Effector memory CD4-positive, alpha-beta T cell (primary cell): Measurements from ENCODE around the gene ERC2.

Source experiments
- DNase-seq, 3 donors: peaks; one replicate each; pipeline ENCODE4 v3.0.0-alpha.2; 2020
- H3K27ac ChIP-seq: 2 replicates; pipeline ENCODE4 v1.7.0; 2013; ENCODE audit warnings: mild to moderate bottlenecking, low read length, moderate library complexity; ENCODE audit not compliant: insufficient read depth, poor library complexity, severe bottlenecking
- H3K27me3 ChIP-seq: replicated peaks from 2 replicates; pipeline ENCODE4 v1.7.0; 2013; ENCODE audit warnings: mild to moderate bottlenecking, low read length; ENCODE audit not compliant: insufficient read depth, control insufficient read depth, poor library complexity, severe bottlenecking
- H3K36me3 ChIP-seq: 2 replicates; pipeline ENCODE4 v1.7.0; 2013; ENCODE audit warnings: mild to moderate bottlenecking, low read length, moderate library complexity; ENCODE audit not compliant: control insufficient read depth, insufficient read depth
- H3K4me1 ChIP-seq: 2 replicates; pipeline ENCODE4 v1.7.0; 2013; ENCODE audit warnings: low read length, mild to moderate bottlenecking; ENCODE audit not compliant: control insufficient read depth, insufficient read depth, poor library complexity, severe bottlenecking
- H3K4me3 ChIP-seq: 2 replicates; pipeline ENCODE4 v1.7.0; 2013; ENCODE audit warnings: low read length, low read depth, mild to moderate bottlenecking; ENCODE audit not compliant: insufficient read depth, poor library complexity, severe bottlenecking
- H3K9me3 ChIP-seq: 2 replicates; pipeline ENCODE4 v1.7.0; 2013; ENCODE audit warnings: mild to moderate bottlenecking, low read length, moderate library complexity; ENCODE audit not compliant: control insufficient read depth

ERC2 gene

DNA sequence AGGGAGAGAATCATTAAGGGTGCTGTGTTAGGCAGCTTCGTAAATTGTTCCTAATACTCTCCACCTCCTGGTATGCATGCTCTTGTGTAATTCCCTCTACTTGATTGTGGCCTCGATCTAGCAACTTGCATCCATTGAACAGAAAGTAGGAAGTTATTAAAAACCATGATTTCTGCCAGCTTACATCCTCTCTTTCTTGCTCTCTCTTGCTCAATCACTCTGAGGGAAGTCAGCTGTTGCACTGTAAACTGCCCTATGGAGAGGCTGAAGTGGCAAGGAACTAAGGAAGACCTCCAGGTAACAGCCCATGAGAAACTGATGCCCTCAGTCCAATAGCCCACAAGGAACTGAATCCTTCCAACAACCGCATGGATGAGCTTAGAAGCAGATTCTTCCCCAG, 92.6 kb downstream of the ERC2 start:
- H3K4me3 ChIP-seq = no peak overlapping the region
- no peaks in the 10 kb centered on the region for H3K36me3 ChIP-seq

DNA sequence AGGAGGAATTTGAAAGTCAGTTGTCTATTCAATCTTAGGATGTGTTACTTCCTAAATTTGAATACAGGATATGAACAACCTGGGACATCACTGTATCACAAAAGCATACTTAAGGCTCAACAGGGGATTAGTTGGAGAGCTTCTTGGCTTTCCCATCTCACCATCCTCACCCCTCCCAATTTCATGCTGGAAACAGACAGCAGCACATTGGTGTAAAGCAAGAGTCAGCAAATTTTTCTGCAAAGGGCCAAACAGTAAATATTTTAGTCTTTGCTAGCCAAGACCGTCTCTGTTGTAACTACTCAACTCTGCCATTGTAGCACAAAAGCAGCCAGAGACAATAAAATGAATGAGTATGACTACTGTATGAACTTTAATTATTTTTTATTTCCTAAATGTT, 94.9 kb downstream of the ERC2 start:
- Histone ChIP-seq H3K9me3 (no peaks in the 10 kb centered on the region), H3K4me1 (no peaks in the 10 kb centered on the region), H3K4me3 (no peak overlapping the region), H3K27ac (no peak overlapping the region), H3K36me3 (no peaks in the 10 kb centered on the region), H3K27me3 (no peaks in the 10 kb centered on the region)
- DNase-seq = no peak

More for the DNA sequence above, 92.6 kb downstream of the ERC2 start:
- no peaks in the 10 kb centered on the region for H3K27me3 ChIP-seq
- no peaks in the 10 kb centered on the region for H3K4me1 ChIP-seq
- no peak for DNase-seq
- no peak overlapping the region for H3K27ac ChIP-seq
- H3K9me3 ChIP-seq = no peaks in the 10 kb centered on the region

DNA sequence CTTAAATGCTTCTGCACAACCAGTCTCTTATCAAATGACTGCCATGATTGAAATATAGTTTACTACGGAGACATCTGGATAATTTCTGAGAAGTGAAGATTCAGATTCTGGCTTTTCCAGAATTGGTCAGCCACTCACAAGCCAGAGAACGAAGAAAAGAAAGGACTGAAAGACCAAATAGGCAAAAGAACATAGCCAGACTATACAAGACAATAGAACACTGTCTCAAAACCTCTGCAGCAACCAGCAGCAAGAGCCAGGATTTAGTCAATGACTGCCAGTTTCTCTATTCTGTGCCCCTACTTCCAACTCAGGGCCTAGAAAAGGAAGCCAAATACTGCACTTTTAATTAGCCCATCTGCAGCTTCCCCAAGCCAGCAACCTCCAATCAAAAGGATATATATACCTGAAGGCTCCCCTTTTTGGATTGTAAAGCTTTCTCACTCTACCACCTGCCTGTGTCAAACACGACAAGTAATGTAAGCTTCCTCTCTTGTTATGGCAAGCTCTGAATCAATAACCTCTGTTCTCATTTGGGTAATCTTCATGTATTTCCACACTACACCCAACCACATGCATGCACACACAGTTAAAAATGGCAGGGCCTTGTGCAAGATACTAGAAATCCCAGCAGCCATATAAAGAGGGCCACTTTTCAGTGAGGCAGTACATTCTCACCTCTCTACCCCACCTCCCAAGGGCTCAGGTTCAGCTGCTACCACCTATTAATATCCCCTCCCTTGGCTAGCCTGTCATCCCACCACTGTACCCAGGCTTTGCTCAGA, 97.1 kb downstream of the ERC2 start:
- no peaks in the 10 kb centered on the region for H3K27me3 ChIP-seq
- no peaks in the 10 kb centered on the region for H3K9me3 ChIP-seq
- H3K36me3 ChIP-seq = no peaks in the 10 kb centered on the region
- H3K4me1 ChIP-seq = no peaks in the 10 kb centered on the region
- H3K27ac ChIP-seq = no peak overlapping the region
- no peak overlapping the region for H3K4me3 ChIP-seq
- no peak for DNase-seq

DNA sequence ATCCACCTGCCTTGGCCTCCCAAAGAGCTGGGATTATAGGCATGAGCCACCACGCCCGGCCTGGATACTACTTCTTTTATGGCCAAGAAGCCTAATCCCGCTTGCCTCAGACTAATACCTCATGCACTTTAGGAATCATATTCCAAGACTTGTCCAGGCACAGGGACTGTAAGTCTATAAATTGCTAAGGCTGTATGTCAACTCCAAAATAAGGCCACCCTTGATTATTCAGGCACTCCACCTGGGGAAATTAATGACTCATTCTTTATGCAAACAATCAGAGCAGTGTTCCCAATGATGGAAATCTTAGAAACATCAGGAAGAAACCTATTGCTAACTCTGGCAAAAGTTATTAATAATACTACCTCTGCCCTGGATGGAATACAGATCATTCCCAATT, 98.4 kb downstream of the ERC2 start:
- no peak for DNase-seq
- H3K27me3 ChIP-seq = no peaks in the 10 kb centered on the region
- H3K9me3 ChIP-seq = no peaks in the 10 kb centered on the region
- no peak overlapping the region for H3K4me3 ChIP-seq
- H3K36me3 ChIP-seq = no peaks in the 10 kb centered on the region
- H3K4me1 ChIP-seq = no peaks in the 10 kb centered on the region
- no peak overlapping the region for H3K27ac ChIP-seq

DNA sequence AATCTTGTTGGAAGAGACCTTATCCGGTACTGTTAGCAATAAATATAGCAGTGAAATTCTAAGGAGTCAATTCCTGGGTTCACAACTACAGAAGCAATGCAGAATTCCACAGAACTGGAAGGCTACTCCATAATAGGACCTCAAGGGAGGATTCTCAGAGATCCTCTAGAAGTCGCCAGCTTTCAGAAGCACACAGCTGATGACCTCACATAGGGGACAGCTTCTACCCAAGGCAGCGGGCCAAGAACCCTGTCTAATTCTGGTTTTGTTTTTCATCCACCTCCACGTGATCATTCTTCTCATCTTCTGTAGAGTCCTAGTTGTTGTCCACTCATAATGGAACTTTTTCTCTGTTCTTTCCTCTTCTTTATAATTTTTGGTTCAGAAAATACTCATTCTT, 99.4 kb downstream of the ERC2 start:
- no peak for DNase-seq
- Histone ChIP-seq H3K27ac (no peak overlapping the region), H3K36me3 (no peaks in the 10 kb centered on the region), H3K4me3 (no peak overlapping the region), H3K9me3 (no peaks in the 10 kb centered on the region), H3K4me1 (no peaks in the 10 kb centered on the region), H3K27me3 (no peaks in the 10 kb centered on the region)

DNA sequence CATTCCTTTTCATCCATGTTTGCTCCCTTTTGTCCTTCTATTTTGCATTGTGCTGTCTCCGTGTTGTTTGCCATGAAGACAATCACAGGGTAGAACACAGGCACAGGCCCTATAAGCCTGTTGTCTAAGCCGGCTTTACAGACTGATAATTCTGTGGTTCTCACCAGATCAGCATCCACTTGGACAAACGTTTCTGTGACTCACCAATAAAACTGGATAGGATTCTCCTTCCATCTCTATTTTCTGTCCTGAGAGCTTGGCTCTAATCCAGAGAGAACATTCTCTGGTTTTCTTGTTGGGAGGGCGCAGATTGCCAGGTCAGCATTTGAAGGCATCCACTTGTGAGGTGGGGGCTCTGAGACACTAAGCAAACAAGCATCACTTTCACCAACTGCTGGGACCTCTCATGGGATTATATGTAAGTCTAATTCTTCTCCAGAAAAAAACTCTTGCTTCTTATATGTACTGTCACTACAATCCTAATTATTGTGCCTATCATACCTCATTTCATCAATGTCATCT, 101.6 kb downstream of the ERC2 start:
- no peak for DNase-seq

DNA sequence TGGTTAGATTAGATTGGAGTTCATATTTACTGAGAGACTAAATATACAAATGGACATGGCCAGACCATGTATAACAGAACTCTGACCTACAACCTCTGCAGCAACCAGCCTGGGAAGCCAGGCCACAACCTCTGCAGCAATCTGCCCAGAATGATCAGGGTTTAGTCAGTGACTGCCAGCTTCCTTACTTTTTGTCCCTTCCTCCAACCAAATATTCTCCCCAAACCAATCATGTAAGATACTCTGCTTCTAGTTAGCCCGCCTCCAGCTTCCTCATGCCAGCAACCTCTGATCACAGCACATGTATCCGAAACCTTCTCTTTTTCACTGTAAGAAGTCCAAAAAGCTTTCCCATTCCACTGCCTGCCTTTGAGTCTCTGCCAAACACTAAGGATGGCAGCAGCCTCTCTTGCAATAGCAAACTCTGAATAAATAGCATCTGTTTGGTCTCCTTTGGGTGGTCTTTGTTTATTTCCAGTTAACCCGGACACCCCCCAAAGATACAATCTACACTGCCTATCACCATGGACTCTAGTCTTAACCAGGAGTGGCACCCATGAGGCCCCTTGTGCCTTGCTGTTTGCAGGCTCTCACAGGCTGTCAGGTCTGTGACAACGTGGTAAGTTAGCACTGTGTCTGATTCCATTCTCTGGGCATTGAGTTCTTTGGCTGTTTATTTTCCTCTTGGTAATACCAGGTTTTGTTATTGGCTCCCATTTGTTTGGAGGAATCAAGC, 102.2 kb downstream of the ERC2 start:
- Histone ChIP-seq H3K36me3 (no peaks in the 10 kb centered on the region), H3K4me3 (no peak overlapping the region), H3K27me3 (no peaks in the 10 kb centered on the region), H3K4me1 (no peaks in the 10 kb centered on the region), H3K27ac (no peak overlapping the region), H3K9me3 (no peaks in the 10 kb centered on the region)
- DNase-seq = no peak

More for the DNA sequence above, 101.6 kb downstream of the ERC2 start:
- Histone ChIP-seq H3K36me3 (no peaks in the 10 kb centered on the region), H3K4me3 (no peak overlapping the region), H3K27me3 (no peaks in the 10 kb centered on the region), H3K9me3 (no peaks in the 10 kb centered on the region), H3K4me1 (no peaks in the 10 kb centered on the region), H3K27ac (no peak overlapping the region)

DNA sequence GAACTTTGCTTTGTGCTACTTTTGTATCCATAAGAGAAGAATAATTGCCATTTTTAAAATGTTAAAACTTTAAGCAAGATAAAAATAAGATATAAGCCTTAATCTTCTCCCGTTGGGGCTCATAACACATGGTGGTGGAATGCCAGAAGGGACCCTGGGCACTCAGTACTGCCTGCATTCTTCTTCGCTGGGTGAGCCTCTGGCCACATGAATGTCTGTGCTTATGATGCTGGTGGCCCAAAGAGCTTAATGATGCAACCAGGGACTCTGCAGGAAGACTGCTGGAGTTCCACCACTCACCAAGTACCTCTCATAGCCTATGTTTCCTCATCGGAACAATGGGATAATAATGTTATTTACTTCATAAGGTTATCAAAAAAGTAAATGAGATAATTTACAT, 103.6 kb downstream of the ERC2 start:
- Histone ChIP-seq H3K4me1 (no peaks in the 10 kb centered on the region), H3K9me3 (no peaks in the 10 kb centered on the region), H3K4me3 (no peak overlapping the region), H3K36me3 (no peaks in the 10 kb centered on the region), H3K27ac (no peak overlapping the region), H3K27me3 (no peaks in the 10 kb centered on the region)
- no peak for DNase-seq

DNA sequence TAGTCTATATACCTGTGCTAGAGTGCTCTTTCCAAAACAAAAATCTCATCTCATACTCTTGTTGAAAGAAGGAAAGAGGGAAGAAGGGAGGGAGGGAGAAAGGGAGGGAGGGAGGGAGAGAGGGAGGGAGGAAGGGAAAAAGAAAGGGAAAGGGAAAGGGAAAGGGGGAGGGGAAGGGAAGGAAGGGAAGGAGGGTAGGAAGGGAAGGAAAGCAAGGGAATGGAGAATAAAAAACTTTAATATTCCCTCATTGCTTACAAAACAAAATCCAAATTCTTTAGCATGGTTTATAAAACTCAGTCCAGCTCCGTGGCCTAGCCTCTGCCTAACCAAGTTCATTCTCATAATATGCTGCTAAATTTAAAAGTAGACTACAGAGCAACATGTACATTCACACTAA, 104.5 kb downstream of the ERC2 start:
- no peaks in the 10 kb centered on the region for H3K36me3 ChIP-seq
- no peak for DNase-seq
- no peaks in the 10 kb centered on the region for H3K4me1 ChIP-seq
- H3K4me3 ChIP-seq = no peak overlapping the region
- H3K9me3 ChIP-seq = no peaks in the 10 kb centered on the region
- no peaks in the 10 kb centered on the region for H3K27me3 ChIP-seq
- H3K27ac ChIP-seq = no peak overlapping the region

DNA sequence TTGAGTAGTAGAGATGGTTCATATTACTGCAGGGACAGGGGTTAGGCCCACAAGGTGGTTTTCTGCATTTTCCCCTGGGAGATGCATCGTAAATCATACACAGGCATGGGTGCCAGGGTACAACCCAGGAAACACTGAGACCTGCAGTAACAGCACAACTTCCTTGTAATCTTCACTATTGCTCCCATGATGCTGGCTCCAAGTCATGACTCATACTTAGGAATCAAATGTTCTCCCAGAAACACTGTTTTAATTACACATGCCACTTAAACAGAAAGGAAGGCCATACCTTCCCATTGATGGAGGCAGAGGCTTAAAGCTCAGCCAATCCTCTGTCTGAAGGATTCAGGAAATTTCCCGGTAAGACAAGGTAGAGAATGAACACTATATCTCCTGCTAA, 106.5 kb downstream of the ERC2 start:
- Histone ChIP-seq H3K27me3 (no peaks in the 10 kb centered on the region), H3K27ac (no peak overlapping the region), H3K9me3 (no peaks in the 10 kb centered on the region), H3K4me3 (no peak overlapping the region), H3K36me3 (no peaks in the 10 kb centered on the region), H3K4me1 (no peaks in the 10 kb centered on the region)
- no peak for DNase-seq
